Epithelial cell of proximal tubule (primary cell): ENCODE measurements around the gene OAS1. TPM values are rescaled to one million over a fixed set of nuclear protein-coding genes. Genes with fewer than 3 reads are reported as not detected.

Experiments
- DNase-seq: peaks from one replicate; pipeline ENCODE4 v3.0.0-alpha.2; 2011; ENCODE audit warnings: low read depth
- H3K4me3 ChIP-seq: 2 replicates; pipeline ENCODE4 v1.5.1; 2011; ENCODE audit warnings: low read depth, mild to moderate bottlenecking, low read length
- CTCF ChIP-seq: conservative IDR thresholded peaks from 2 replicates; pipeline ENCODE4 v1.5.1; 2012; ENCODE audit warnings: low read depth, mild to moderate bottlenecking, low read length
- total RNA-seq: library from RNA; depleted of rRNA; stranded (reverse); fragments of >200 nt; gene quantifications from 2 replicates; pipeline ENCODE4 v1.2.3, GENCODE V29; 2015

Gene OAS1
- total RNA-seq, 1 donor from 2014 or later = 6.3 TPM

GRCh38 chr12:112869778-112870177 is 37.0 kb upstream of the OAS1 start:
- no peak for DNase-seq
- no peak for TF ChIP-seq CTCF
- H3K4me3 ChIP-seq = no peak overlapping the region

GRCh38 chr12:112870267-112870980 is 36.3 kb upstream of the OAS1 start:
- TF ChIP-seq CTCF = no peak
- no peak for DNase-seq
- H3K4me3 ChIP-seq = no peak overlapping the region

- DNase-seq = no peak
- no peak overlapping the region for H3K4me3 ChIP-seq
- TF ChIP-seq CTCF = no peak
Measured at GRCh38 chr12:112875608-112876007, 31.2 kb upstream of the OAS1 start.

- no peak for TF ChIP-seq CTCF
- no peak overlapping the region for H3K4me3 ChIP-seq
- no peak for DNase-seq
Measured at GRCh38 chr12:112876506-112876905, 30.3 kb upstream of the OAS1 start.

- TF ChIP-seq CTCF = no peak
- no peak for DNase-seq
- H3K4me3 ChIP-seq = no peak overlapping the region
Measured at GRCh38 chr12:112877006-112877405, 29.8 kb upstream of the OAS1 start.

GRCh38 chr12:112878488-112878887 is 28.3 kb upstream of the OAS1 start:
- no peak overlapping the region for H3K4me3 ChIP-seq
- no peak for TF ChIP-seq CTCF
- DNase-seq = no peak

- no peak for DNase-seq
- H3K4me3 ChIP-seq = no peak overlapping the region
- no peak for TF ChIP-seq CTCF
Measured at GRCh38 chr12:112879191-112879705, 27.5 kb upstream of the OAS1 start.
